Common myeloid progenitor, CD34-positive (primary cell): ENCODE results near the gene HES5.
A peak's percentile ranks its signal among the peaks of the same experiment; 100 is the strongest.

Source experiments
- CTCF ChIA-PET: fragments of 350-600 bp; sonication (Branson Sonifier 250); formaldehyde crosslinking; loops from one replicate; lab custom pipeline; 2021; ENCODE audit warnings: antibody characterized with exemption; lab: Charles Lee
- POLR2A ChIA-PET: fragments of 350-600 bp; sonication (Branson Sonifier 250); formaldehyde crosslinking; loops from one replicate; lab custom pipeline; 2021; ENCODE audit warnings: antibody characterized with exemption; lab: Charles Lee
- DNase-seq, 3 donors: peaks; one replicate each; pipeline versions ENCODE4 v3.0.0 to v3.0.0-alpha.2; 2013
- H3K27ac ChIP-seq, 2 experiments: 1 replicate in 1 of 2; 2 replicates in 1 of 2; pipeline ENCODE4 v1.7.0; 2013; ENCODE audit warnings: inconsistent platforms in 2 of 2, low read length in 2 of 2, mild to moderate bottlenecking in 2 of 2, low read depth in 1 of 2, moderate library complexity in 1 of 2; ENCODE audit not compliant: severe bottlenecking in 2 of 2, insufficient read depth in 1 of 2, poor library complexity in 1 of 2
- H3K27me3 ChIP-seq, 5 experiments: replicated peaks in 2 of 5; 1 replicate in 3 of 5; 2 replicates in 2 of 5; pipeline versions ENCODE4 v1.6.1 to v1.7.0; 2013; ENCODE audit warnings: low read length in 4 of 5, mild to moderate bottlenecking in 2 of 5, moderate library complexity in 2 of 5, inconsistent platforms in 1 of 5; ENCODE audit not compliant: insufficient read depth in 5 of 5, control insufficient read depth in 4 of 5
- H3K36me3 ChIP-seq, 4 experiments: 1 replicate in 2 of 4; 2 replicates in 2 of 4; pipeline versions ENCODE4 v1.6.1 to v1.7.0; 2013; ENCODE audit warnings: low read length in 3 of 4, control low read depth in 1 of 4, mild to moderate bottlenecking in 1 of 4; ENCODE audit not compliant: control insufficient read depth in 4 of 4, insufficient read depth in 4 of 4
- H3K4me1 ChIP-seq, 4 experiments: 1 replicate in 3 of 4; 2 replicates in 1 of 4; pipeline versions ENCODE4 v1.6.1 to v1.7.1; 2013; ENCODE audit warnings: low read length in 3 of 4, mild to moderate bottlenecking in 3 of 4, control low read depth in 1 of 4, inconsistent platforms in 1 of 4, moderate library complexity in 1 of 4; ENCODE audit not compliant: control insufficient read depth in 4 of 4, insufficient read depth in 4 of 4; ENCODE audit errors: control extremely low read depth in 1 of 4
- H3K4me3 ChIP-seq, 7 experiments: 1 replicate in 4 of 7; 2 replicates in 3 of 7; pipeline versions ENCODE4 v1.5.1 to v1.7.0; 2013; ENCODE audit warnings: mild to moderate bottlenecking in 7 of 7, low read length in 6 of 7, moderate library complexity in 6 of 7, inconsistent platforms in 2 of 7, low read depth in 2 of 7, control low read depth in 1 of 7; ENCODE audit not compliant: insufficient read depth in 4 of 7, control insufficient read depth in 1 of 7; ENCODE audit errors: extremely low read depth in 1 of 7
- H3K9me3 ChIP-seq, 5 experiments: 1 replicate in 4 of 5; 2 replicates in 1 of 5; pipeline versions ENCODE4 v1.6.1 to v1.7.1; 2013; ENCODE audit warnings: low read length in 4 of 5, mild to moderate bottlenecking in 2 of 5, inconsistent platforms in 1 of 5, low read depth in 1 of 5, moderate library complexity in 1 of 5; ENCODE audit not compliant: control insufficient read depth in 4 of 5, insufficient read depth in 2 of 5; ENCODE audit errors: control extremely low read depth in 1 of 5
- WGBS: methylation state at CpG from one replicate; pipeline ENCODE4 v1.1.5; 2013; ENCODE audit not compliant: insufficient coverage; 5-methylcytosine and 5-hydroxymethylcytosine counted together

The HES5 gene

GRCh38 chr1:2543543-2544092, 13.6 kb upstream of the HES5 start:
- CTCF ChIA-PET = interaction anchor here (2.6 to 4.2 kb wide), 3 partner anchors 12 to 17 kb away, joined by 8 to 52 read pairs (median 9); partner anchors contain the start of genes HES5, PANK4 and TNFRSF14
- no peak overlapping the region for H3K27ac ChIP-seq

GRCh38 chr1:2542246-2542915, 12.3 kb upstream of the HES5 start:
- no peak for DNase-seq
- Histone ChIP-seq H3K9me3 (no peaks in the 10 kb centered on the region), H3K27ac (no peak overlapping the region), H3K27me3 (peaks cover 0 to 34% (median 2%) of the 10 kb centered on the region in 5 experiments), H3K36me3 (no peaks in the 10 kb centered on the region), H3K4me3 (no peak overlapping the region), H3K4me1 (peaks cover 0 to 45% (median 42%) of the 10 kb centered on the region in 4 experiments)
- 96% methylated on average over 9 of the region's 11 CpGs for WGBS
- POLR2A ChIA-PET = no interaction called here
- CTCF ChIA-PET = interaction anchor here (1.2 kb wide), 1 partner anchor 11 kb away, joined by 5 read pairs; no protein-coding TSS in a partner anchor

More at GRCh38 chr1:2543543-2544092, 13.6 kb upstream of the HES5 start:
- H3K27me3 ChIP-seq = peaks cover 0 to 25% (median 2%) of the 10 kb centered on the region in 5 experiments
- H3K9me3 ChIP-seq = no peaks in the 10 kb centered on the region
- no peaks in the 10 kb centered on the region for H3K36me3 ChIP-seq
- POLR2A ChIA-PET = interaction anchor here (0.6 kb wide), 1 partner anchor 244 kb away, joined by 3 read pairs; no protein-coding TSS in a partner anchor
- DNase-seq = peak in 2 of 3 donors; percentile 51 to 56
- 36% methylated on average over 25 of the region's 26 CpGs for WGBS
- H3K4me1 ChIP-seq = peaks cover 0 to 58% (median 53%) of the 10 kb centered on the region in 4 experiments
- peak overlapping the region in 2 of 7 experiments; percentile 28 to 36 for H3K4me3 ChIP-seq

GRCh38 chr1:2541619-2542245, 11.7 kb upstream of the HES5 start:
- peaks cover 0 to 40% (median 2%) of the 10 kb centered on the region in 5 experiments for H3K27me3 ChIP-seq
- H3K4me1 ChIP-seq = peaks cover 0 to 39% (median 35%) of the 10 kb centered on the region in 4 experiments
- POLR2A ChIA-PET = no interaction called here
- peak in 1 of 3 donors; percentile 37 for DNase-seq
- CTCF ChIA-PET = interaction anchor here (1.2 to 3.1 kb wide), 2 partner anchors 10 to 11 kb away, joined by 5 to 11 read pairs; partner anchors contain the start of gene HES5
- H3K27ac ChIP-seq = no peak overlapping the region
- WGBS = 83% methylated on average over 25 of the region's 25 CpGs
- H3K4me3 ChIP-seq = no peak overlapping the region
- H3K36me3 ChIP-seq = no peaks in the 10 kb centered on the region
- no peaks in the 10 kb centered on the region for H3K9me3 ChIP-seq

GRCh38 chr1:2540816-2541492, 10.9 kb upstream of the HES5 start:
- Histone ChIP-seq H3K27me3 (peaks cover 0 to 44% (median 2%) of the 10 kb centered on the region in 5 experiments), H3K36me3 (no peaks in the 10 kb centered on the region), H3K4me1 (peaks cover 0 to 33% (median 30%) of the 10 kb centered on the region in 4 experiments), H3K4me3 (no peak overlapping the region), H3K9me3 (no peaks in the 10 kb centered on the region), H3K27ac (no peak overlapping the region)
- 10% methylated on average over 19 of the region's 39 CpGs for WGBS
- POLR2A ChIA-PET = interaction anchor here (0.6 to 0.8 kb wide), 2 partner anchors 15 to 32 kb away, joined by 3 read pairs; partner anchors contain the start of gene TNFRSF14
- CTCF ChIA-PET = interaction anchor here (3.1 kb wide), 1 partner anchor 10 kb away, joined by 11 read pairs; the partner anchor contains the start of gene HES5
- peak in 1 of 3 donors; percentile 53 for DNase-seq

- no peak overlapping the region for H3K4me3 ChIP-seq
- H3K27ac ChIP-seq = no peak overlapping the region
- peaks cover 0 to 53% (median 2%) of the 10 kb centered on the region in 5 experiments for H3K27me3 ChIP-seq
- H3K36me3 ChIP-seq = no peaks in the 10 kb centered on the region
- 64% methylated on average over 7 of the region's 12 CpGs for WGBS
- peak in 1 of 3 donors; percentile 28 for DNase-seq
- peaks cover 0 to 30% (median 27%) of the 10 kb centered on the region in 4 experiments for H3K4me1 ChIP-seq
- H3K9me3 ChIP-seq = no peaks in the 10 kb centered on the region
- ChIA-PET POLR2A (no interaction called here), CTCF (interaction anchor here (1.2 to 3.1 kb wide), 3 partner anchors 9 to 14 kb away, joined by 3 to 11 read pairs (median 4); partner anchors contain the start of genes HES5 and PANK4)
These were observed 9.3 kb upstream of the HES5 start for GRCh38 chr1:2539312-2539907.

GRCh38 chr1:2538872-2539271, 8.8 kb upstream of the HES5 start:
- no peak for DNase-seq
- peaks cover 0 to 31% (median 24%) of the 10 kb centered on the region in 4 experiments for H3K4me1 ChIP-seq
- WGBS = 100% methylated on average over 8 of the region's 8 CpGs
- H3K36me3 ChIP-seq = no peaks in the 10 kb centered on the region
- peaks cover 0 to 53% (median 2%) of the 10 kb centered on the region in 5 experiments for H3K27me3 ChIP-seq
- no peak overlapping the region for H3K4me3 ChIP-seq
- ChIA-PET CTCF (interaction anchor here (1.2 to 3.1 kb wide), 3 partner anchors 8 to 13 kb away, joined by 3 to 11 read pairs (median 4); partner anchors contain the start of genes HES5 and PANK4), POLR2A (no interaction called here)
- H3K27ac ChIP-seq = no peak overlapping the region
- no peaks in the 10 kb centered on the region for H3K9me3 ChIP-seq
